DOHH2 (cell line): ENCODE data around the gene RRP15.

ENCODE experiments used
- CTCF ChIP-seq: fragments of 200-600 bp; sonication (generic); IDR thresholded peaks from one replicate; pipeline ENCODE4 v1.5.1; 2014; ENCODE audit warnings: antibody characterized with exemption, mild to moderate bottlenecking, low read depth, low read length; ENCODE audit not compliant: poor library complexity, severe bottlenecking
- EZH2phosphoT487 ChIP-seq: fragments of 200-600 bp; sonication (generic); IDR thresholded peaks from 2 replicates; pipeline ENCODE4 v1.6.1; 2017; ENCODE audit warnings: borderline replicate concordance, mild to moderate bottlenecking, antibody characterized with exemption, low read length, moderate library complexity, mixed read lengths

GRCh38 chr1:218297867-218298266 is 12.8 kb downstream of the RRP15 start:
- TF ChIP-seq CTCF: no peak
- no peak for TF ChIP-seq EZH2phosphoT487
